ENCODE results near the gene MRPL39.

Gene MRPL39

GRCh38 chr21:25607151-25608043 is at the start of gene MRPL39:
Gene MRPL39, minus strand, starts transcription at chr21:25607481. Its CDS starts 6 bp downstream, at chr21:25607475.
- POLR2A ChIA-PET: interaction anchor here (0.6 kb wide), 1 partner anchor 31 kb away, joined by 3 read pairs; the partner anchor contains the start of gene JAM2
- CTCF ChIA-PET: interaction anchor here (0.8 to 2.8 kb wide), 43 partner anchors 10 to 1110 kb away, joined by 3 to 53 read pairs (median 8); partner anchors contain the start of genes APP, ATP5PF, GABPA and JAM2
- peak; percentile 79 for TF ChIP-seq CTCF (IDR thresholded peaks at IDR 0.05; ENCODE audit: control extremely low read depth, extremely low read depth, low read depth, missing control alignments)
- peak; percentile 95 for DNase-seq (ENCODE audit: extremely low spot score)

- ChIA-PET POLR2A (no interaction called here), CTCF (interaction anchor here (0.9 kb wide), 1 partner anchor 9 kb away, joined by 3 read pairs; no protein-coding TSS in a partner anchor)
- DNase-seq (ENCODE audit: extremely low spot score): no peak
- no peak for TF ChIP-seq CTCF (IDR thresholded peaks at IDR 0.05; ENCODE audit: control extremely low read depth, extremely low read depth, low read depth, missing control alignments)
Observed at GRCh38 chr21:25656412-25656811, 49.1 kb upstream of the MRPL39 start.

- TF ChIP-seq CTCF (IDR thresholded peaks at IDR 0.05; ENCODE audit: control extremely low read depth, extremely low read depth, low read depth, missing control alignments): no peak
- POLR2A ChIA-PET: no interaction called here
- DNase-seq (ENCODE audit: extremely low spot score): no peak
- CTCF ChIA-PET: interaction anchor here (1.1 to 2.2 kb wide), 4 partner anchors 11 to 23 kb away, joined by 3 to 5 read pairs (median 4); no protein-coding TSS in a partner anchor
Observed at GRCh38 chr21:25649146-25649545, 41.9 kb upstream of the MRPL39 start.

GRCh38 chr21:25647647-25648046 is 40.4 kb upstream of the MRPL39 start:
- CTCF ChIA-PET: interaction anchor here (1.0 to 2.4 kb wide), 4 partner anchors 8 to 39 kb away, joined by 3 to 12 read pairs (median 4); no protein-coding TSS in a partner anchor
- TF ChIP-seq CTCF (IDR thresholded peaks at IDR 0.05; ENCODE audit: control extremely low read depth, extremely low read depth, low read depth, missing control alignments): no peak
- DNase-seq (ENCODE audit: extremely low spot score): no peak
- POLR2A ChIA-PET: no interaction called here

GRCh38 chr21:25646474-25646873 is 39.2 kb upstream of the MRPL39 start:
- no peak for DNase-seq (ENCODE audit: extremely low spot score)
- ChIA-PET POLR2A (no interaction called here), CTCF (interaction anchor here (0.8 to 2.4 kb wide), 3 partner anchors 29 to 55 kb away, joined by 3 to 12 read pairs (median 5); no protein-coding TSS in a partner anchor)
- no peak for TF ChIP-seq CTCF (IDR thresholded peaks at IDR 0.05; ENCODE audit: control extremely low read depth, extremely low read depth, low read depth, missing control alignments)

- no peak for DNase-seq (ENCODE audit: extremely low spot score)
- POLR2A ChIA-PET: no interaction called here
- TF ChIP-seq CTCF (IDR thresholded peaks at IDR 0.05; ENCODE audit: control extremely low read depth, extremely low read depth, low read depth, missing control alignments): no peak
- CTCF ChIA-PET: interaction anchor here (1.2 to 5.4 kb wide), 5 partner anchors 8 to 238 kb away, joined by 3 to 20 read pairs (median 5); no protein-coding TSS in a partner anchor
Observed at GRCh38 chr21:25643486-25643885, 36.2 kb upstream of the MRPL39 start.
